GM23338 (cell line): ENCODE data around the gene VSIG8.

Source experiments
- CTCF ChIP-seq, 2 experiments: fragments of 200-600 bp in 1 of 2; sonication (generic) in 1 of 2; conservative IDR thresholded peaks; 2 replicates each; pipeline versions ENCODE4 v1.5.1 to v1.6.1; 2016 to 2017; ENCODE audit warnings: antibody characterized with exemption in 2 of 2, low read depth in 2 of 2, mild to moderate bottlenecking in 2 of 2, moderate library complexity in 1 of 2
- EZH2phosphoT487 ChIP-seq: fragments of 200-600 bp; sonication (generic); IDR thresholded peaks from one replicate; pipeline ENCODE4 v1.8.1; 2018; ENCODE audit warnings: antibody characterized with exemption; ENCODE audit not compliant: unreplicated experiment
- JUNB ChIP-seq: IDR thresholded peaks from one replicate; pipeline ENCODE4 v1.6.1; 2016; ENCODE audit warnings: antibody characterized with exemption; ENCODE audit not compliant: unreplicated experiment
- NANOG ChIP-seq: IDR thresholded peaks from 2 replicates; pipeline ENCODE4 v1.6.1; 2016; ENCODE audit warnings: antibody characterized with exemption, borderline replicate concordance
- REST ChIP-seq: IDR thresholded peaks from one replicate; pipeline ENCODE4 v1.6.1; 2018; ENCODE audit warnings: antibody characterized with exemption; ENCODE audit not compliant: unreplicated experiment

DNA sequence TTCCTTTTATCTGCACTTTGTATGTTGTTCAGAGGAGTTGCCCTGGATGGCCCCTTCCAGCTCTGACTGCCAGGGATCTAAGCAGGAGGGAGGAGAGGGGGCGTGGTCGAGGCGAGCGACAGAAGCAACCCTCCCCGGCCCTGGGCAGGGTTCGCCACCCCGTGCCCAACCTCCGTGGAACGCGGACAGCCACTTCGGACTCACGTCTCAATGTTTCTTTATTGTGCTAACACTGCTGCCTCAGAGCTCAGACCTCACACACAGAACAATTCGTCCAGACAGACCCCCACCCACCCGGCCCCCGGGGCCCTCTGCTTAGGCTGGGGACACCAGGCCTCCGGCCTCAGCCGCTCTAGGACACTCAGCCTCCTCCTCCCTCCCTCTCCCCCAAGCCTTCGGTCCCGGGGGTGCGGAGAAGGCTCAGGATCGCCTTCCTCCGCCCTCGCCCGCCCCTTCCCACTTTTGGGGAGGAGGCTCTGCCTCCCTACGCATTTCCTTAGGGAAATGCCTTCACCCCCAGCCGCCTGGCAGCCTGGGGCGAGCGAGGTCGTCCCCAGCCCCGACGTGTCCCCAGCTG, 8.3 kb downstream of the VSIG8 start:
- no peak for TF ChIP-seq JUNB
- TF ChIP-seq REST: no peak
- TF ChIP-seq EZH2phosphoT487: no peak
- TF ChIP-seq NANOG: no peak
- TF ChIP-seq CTCF (conservative IDR thresholded peaks at IDR 0.05; ENCODE audit: low read depth in 2 of 2): no peak
